Activated CD8-positive, alpha-beta memory T cell treated with anti-CD3 and anti-CD28 coated beads, Interleukin-2, amount 10 ng/mL, durations not matched to agents 7 days and 5 days (primary cell): ENCODE data around the gene MED25. TPM values are rescaled to one million over a fixed set of nuclear protein-coding genes. Genes with fewer than 3 reads are reported as not detected.

Source experiments
- ATAC-seq: fragments of 150-1000 bp; cut with Tn5 transposase; one replicate; pipeline ENCODE4 v1.10.0; 2021; ENCODE audit warnings: moderate library complexity
- CTCF ChIA-PET: fragments of 350-600 bp; sonication (Branson Sonifier 250); formaldehyde crosslinking; loops from one replicate; lab custom pipeline; 2021; ENCODE audit warnings: antibody characterized with exemption; lab: Charles Lee
- DNase-seq: peaks from one replicate; pipeline ENCODE4 v3.0.0-alpha.2; 2020
- H3K27ac Mint-ChIP-seq: one replicate; pipeline ENCODE4 v1.8.0; 2021; ENCODE audit warnings: mild to moderate bottlenecking, mixed read lengths
- H3K27me3 Mint-ChIP-seq: one replicate; pipeline ENCODE4 v1.8.0; 2021; ENCODE audit warnings: mixed read lengths
- H3K36me3 Mint-ChIP-seq: one replicate; pipeline ENCODE4 v1.8.0; 2021; ENCODE audit warnings: mild to moderate bottlenecking, mixed read lengths
- H3K4me1 Mint-ChIP-seq: one replicate; pipeline ENCODE4 v1.8.0; 2021; ENCODE audit warnings: mixed read lengths
- H3K4me3 Mint-ChIP-seq: one replicate; pipeline ENCODE4 v1.8.0; 2021; ENCODE audit warnings: mild to moderate bottlenecking, moderate library complexity, mixed read lengths
- H3K9me3 Mint-ChIP-seq: one replicate; pipeline ENCODE4 v1.8.0; 2022; ENCODE audit warnings: low read depth, mixed read lengths
- total RNA-seq, 2 experiments: library from RNA; stranded (reverse); gene quantifications; one replicate each; pipeline ENCODE4 v1.2.3, GENCODE V29; 2021

MED25 gene
- total RNA-seq, 2 experiments from 2014 or later: 57.5 to 70.5 TPM

GRCh38 chr19:49786376-49786820 is 31.7 kb upstream of the MED25 start:
- Mint-ChIP-seq H3K27ac (no peak overlapping the region), H3K4me1 (no peaks in the 10 kb centered on the region), H3K27me3 (no peaks in the 10 kb centered on the region), H3K36me3 (peaks cover 29% of the 10 kb centered on the region), H3K4me3 (no peak overlapping the region), H3K9me3 (no peaks in the 10 kb centered on the region)
- no peak for DNase-seq
- CTCF ChIA-PET: no interaction called here
- ATAC-seq: no peak

DNA sequence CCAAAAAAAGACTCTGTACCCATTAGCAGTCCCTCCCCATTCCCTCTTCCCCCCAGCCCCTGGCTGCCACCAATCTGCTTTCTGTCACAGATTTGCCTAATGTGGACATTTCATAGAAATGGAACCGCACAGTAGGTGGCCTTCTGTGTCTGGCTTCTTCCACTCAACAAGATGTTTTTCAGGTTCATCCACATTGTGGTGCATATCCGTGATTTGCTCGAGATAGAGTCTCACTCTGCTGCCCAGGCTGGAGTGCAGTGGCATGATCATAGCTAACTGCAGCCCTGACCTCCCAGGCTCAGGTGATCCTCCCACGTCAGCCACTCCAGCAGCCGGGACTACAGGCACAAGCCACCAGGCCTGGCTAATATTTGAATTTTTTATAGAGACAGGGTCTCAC is 30.3 kb upstream of the MED25 start:
- no peak for DNase-seq
- CTCF ChIA-PET: no interaction called here
- H3K4me3 Mint-ChIP-seq: no peak overlapping the region
- H3K27ac Mint-ChIP-seq: no peak overlapping the region
- no peaks in the 10 kb centered on the region for H3K9me3 Mint-ChIP-seq
- ATAC-seq: no peak
- no peaks in the 10 kb centered on the region for H3K27me3 Mint-ChIP-seq
- no peaks in the 10 kb centered on the region for H3K4me1 Mint-ChIP-seq
- peaks cover 26% of the 10 kb centered on the region for H3K36me3 Mint-ChIP-seq

DNA sequence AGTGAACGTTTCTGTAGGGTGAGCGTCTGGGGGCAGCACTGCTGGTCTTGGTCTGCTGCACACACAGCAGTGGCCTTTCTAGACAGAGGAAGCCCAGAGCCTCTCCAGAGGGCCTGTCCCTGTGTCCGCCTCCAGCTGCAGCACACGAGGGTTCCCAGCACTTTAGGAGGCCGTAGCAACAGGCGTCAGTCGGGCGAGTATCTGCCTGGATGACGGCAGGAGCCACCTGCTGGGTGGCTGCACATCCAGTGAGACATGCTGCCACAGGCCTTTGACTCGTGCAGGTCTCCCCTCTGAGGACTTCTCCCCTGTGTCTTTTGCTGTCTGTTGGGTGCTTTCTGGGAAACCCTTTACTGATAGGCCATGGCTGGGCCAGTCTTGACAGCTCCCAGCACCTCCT is 29.2 kb upstream of the MED25 start:
- H3K9me3 Mint-ChIP-seq: no peaks in the 10 kb centered on the region
- DNase-seq: no peak
- ATAC-seq: no peak
- no peaks in the 10 kb centered on the region for H3K4me1 Mint-ChIP-seq
- CTCF ChIA-PET: no interaction called here
- no peaks in the 10 kb centered on the region for H3K27me3 Mint-ChIP-seq
- no peak overlapping the region for H3K27ac Mint-ChIP-seq
- H3K36me3 Mint-ChIP-seq: peaks cover 17% of the 10 kb centered on the region
- H3K4me3 Mint-ChIP-seq: no peak overlapping the region

- H3K4me3 Mint-ChIP-seq: no peak overlapping the region
- no peak overlapping the region for H3K27ac Mint-ChIP-seq
- H3K9me3 Mint-ChIP-seq: no peaks in the 10 kb centered on the region
- CTCF ChIA-PET: interaction anchor here (0.5 kb wide), 1 partner anchor 112 kb away, joined by 3 read pairs; no protein-coding TSS in a partner anchor
- no peaks in the 10 kb centered on the region for H3K27me3 Mint-ChIP-seq
- H3K36me3 Mint-ChIP-seq: peaks cover 14% of the 10 kb centered on the region
- ATAC-seq: no peak
- DNase-seq: no peak
- H3K4me1 Mint-ChIP-seq: no peaks in the 10 kb centered on the region
These were observed 27.2 kb upstream of the MED25 start for GRCh38 chr19:49790866-49791265.

DNA sequence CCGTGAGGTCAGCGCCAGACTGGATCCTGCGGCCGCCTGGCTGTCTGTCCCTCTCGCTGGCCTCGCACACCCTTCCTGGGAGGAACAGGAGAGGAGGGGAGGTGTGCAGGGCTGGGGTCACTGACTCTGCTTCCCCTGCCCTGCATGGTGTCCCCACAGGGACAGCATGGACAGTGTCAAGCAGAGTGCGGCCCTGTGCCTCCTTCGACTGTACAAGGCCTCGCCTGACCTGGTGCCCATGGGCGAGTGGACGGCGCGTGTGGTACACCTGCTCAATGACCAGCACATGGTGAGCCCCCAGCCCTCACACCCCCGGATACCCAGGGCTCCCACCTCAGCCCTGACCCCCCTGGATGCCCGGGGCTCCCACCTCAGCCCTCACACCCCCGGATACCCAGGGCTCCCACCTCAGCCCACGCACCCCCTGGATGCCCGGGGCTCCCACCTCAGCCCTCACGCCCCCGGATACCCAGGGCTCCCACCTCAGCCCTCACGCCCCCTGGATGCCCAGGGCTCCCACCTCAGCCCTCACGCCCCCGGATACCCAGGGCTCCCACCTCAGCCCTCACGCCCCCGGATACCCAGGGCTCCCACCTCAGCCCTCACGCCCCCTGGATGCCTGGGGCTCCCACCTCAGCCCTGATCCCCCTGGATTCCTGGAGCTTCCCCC is 26.2 kb upstream of the MED25 start:
- Mint-ChIP-seq H3K27me3 (no peaks in the 10 kb centered on the region), H3K27ac (no peak overlapping the region), H3K4me3 (no peak overlapping the region), H3K9me3 (no peaks in the 10 kb centered on the region), H3K4me1 (no peaks in the 10 kb centered on the region), H3K36me3 (peaks cover 19% of the 10 kb centered on the region)
- CTCF ChIA-PET: no interaction called here
- no peak for DNase-seq
- no peak for ATAC-seq

- no peak for DNase-seq
- Mint-ChIP-seq H3K36me3 (peaks cover 15% of the 10 kb centered on the region), H3K4me1 (no peaks in the 10 kb centered on the region), H3K27me3 (no peaks in the 10 kb centered on the region), H3K4me3 (no peak overlapping the region), H3K9me3 (no peaks in the 10 kb centered on the region), H3K27ac (no peak overlapping the region)
- ATAC-seq: no peak
- CTCF ChIA-PET: no interaction called here
These were observed 25.1 kb upstream of the MED25 start for GRCh38 chr19:49792829-49793560.

GRCh38 chr19:49793561-49793840 is 24.6 kb upstream of the MED25 start:
- DNase-seq (no peak), ATAC-seq (peak; percentile 41)
- Mint-ChIP-seq H3K27ac (no peak overlapping the region), H3K27me3 (no peaks in the 10 kb centered on the region), H3K4me3 (no peak overlapping the region), H3K36me3 (peaks cover 15% of the 10 kb centered on the region), H3K9me3 (no peaks in the 10 kb centered on the region), H3K4me1 (no peaks in the 10 kb centered on the region)
- CTCF ChIA-PET: interaction anchor here (0.7 kb wide), 1 partner anchor 104 kb away, joined by 4 read pairs; no protein-coding TSS in a partner anchor

DNA sequence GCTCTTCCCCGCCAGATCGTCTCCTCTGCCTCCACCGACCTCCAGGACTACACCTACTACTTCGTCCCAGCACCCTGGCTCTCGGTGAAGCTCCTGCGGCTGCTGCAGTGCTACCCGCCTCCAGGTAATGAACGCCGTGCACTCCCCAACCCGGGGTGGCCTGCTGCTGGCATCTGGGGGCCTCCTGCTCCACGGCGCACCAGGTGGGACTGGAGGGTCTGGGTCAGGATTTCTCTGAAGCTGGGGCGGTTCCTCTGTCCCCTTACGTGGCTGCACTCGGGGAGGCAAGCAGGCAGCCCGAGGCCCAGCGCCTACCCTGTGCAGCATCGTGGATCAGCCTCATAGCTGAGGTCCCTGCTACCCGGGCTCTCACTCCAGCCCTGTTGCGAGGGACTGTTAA is 22.5 kb upstream of the MED25 start:
- H3K27ac Mint-ChIP-seq: no peak overlapping the region
- H3K36me3 Mint-ChIP-seq: peaks cover 21% of the 10 kb centered on the region
- no peaks in the 10 kb centered on the region for H3K27me3 Mint-ChIP-seq
- CTCF ChIA-PET: no interaction called here
- H3K4me1 Mint-ChIP-seq: no peaks in the 10 kb centered on the region
- H3K4me3 Mint-ChIP-seq: no peak overlapping the region
- H3K9me3 Mint-ChIP-seq: no peaks in the 10 kb centered on the region
- ATAC-seq: no peak
- DNase-seq: no peak

- no peak for ATAC-seq
- H3K27ac Mint-ChIP-seq: no peak overlapping the region
- H3K36me3 Mint-ChIP-seq: peaks cover 28% of the 10 kb centered on the region
- no peak for DNase-seq
- H3K4me3 Mint-ChIP-seq: no peak overlapping the region
- no peaks in the 10 kb centered on the region for H3K27me3 Mint-ChIP-seq
- CTCF ChIA-PET: no interaction called here
- no peaks in the 10 kb centered on the region for H3K9me3 Mint-ChIP-seq
- H3K4me1 Mint-ChIP-seq: no peaks in the 10 kb centered on the region
These were observed 19.5 kb upstream of the MED25 start for GRCh38 chr19:49798574-49798973.

GRCh38 chr19:49799271-49799797 is 18.8 kb upstream of the MED25 start:
- H3K36me3 Mint-ChIP-seq: peaks cover 29% of the 10 kb centered on the region
- H3K27ac Mint-ChIP-seq: no peak overlapping the region
- no peaks in the 10 kb centered on the region for H3K27me3 Mint-ChIP-seq
- ATAC-seq (no peak), DNase-seq (no peak)
- H3K4me3 Mint-ChIP-seq: no peak overlapping the region
- CTCF ChIA-PET: no interaction called here
- H3K4me1 Mint-ChIP-seq: no peaks in the 10 kb centered on the region
- H3K9me3 Mint-ChIP-seq: no peaks in the 10 kb centered on the region

DNA sequence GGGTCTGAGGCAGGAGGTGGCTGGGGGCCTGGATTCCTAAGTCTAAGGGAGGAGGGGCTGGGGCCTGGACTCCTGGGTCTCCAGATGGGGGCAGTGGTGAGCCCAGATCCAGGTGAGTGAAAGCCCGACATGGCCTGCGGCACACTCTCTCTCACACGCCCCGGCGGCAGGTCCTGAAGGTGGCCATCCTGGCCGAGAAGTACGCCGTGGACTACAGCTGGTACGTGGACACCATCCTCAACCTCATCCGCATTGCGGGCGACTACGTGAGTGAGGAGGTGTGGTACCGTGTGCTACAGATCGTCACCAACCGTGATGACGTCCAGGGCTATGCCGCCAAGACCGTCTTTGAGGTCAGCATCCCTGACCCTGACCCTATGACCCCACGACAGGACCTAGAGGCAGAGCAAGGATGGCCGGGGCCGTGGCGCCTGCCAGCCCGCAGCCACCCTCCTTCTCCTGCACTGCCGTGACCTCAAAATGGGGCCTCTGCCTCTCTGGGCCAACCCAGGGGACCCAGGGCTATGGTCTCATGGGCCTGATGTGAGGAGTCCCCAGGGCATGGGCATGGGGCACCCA is 18.2 kb upstream of the MED25 start:
- peaks cover 26% of the 10 kb centered on the region for H3K36me3 Mint-ChIP-seq
- CTCF ChIA-PET: no interaction called here
- H3K27ac Mint-ChIP-seq: no peak overlapping the region
- no peak overlapping the region for H3K4me3 Mint-ChIP-seq
- DNase-seq: no peak
- ATAC-seq: no peak
- H3K9me3 Mint-ChIP-seq: no peaks in the 10 kb centered on the region
- H3K27me3 Mint-ChIP-seq: no peaks in the 10 kb centered on the region
- H3K4me1 Mint-ChIP-seq: no peaks in the 10 kb centered on the region

DNA sequence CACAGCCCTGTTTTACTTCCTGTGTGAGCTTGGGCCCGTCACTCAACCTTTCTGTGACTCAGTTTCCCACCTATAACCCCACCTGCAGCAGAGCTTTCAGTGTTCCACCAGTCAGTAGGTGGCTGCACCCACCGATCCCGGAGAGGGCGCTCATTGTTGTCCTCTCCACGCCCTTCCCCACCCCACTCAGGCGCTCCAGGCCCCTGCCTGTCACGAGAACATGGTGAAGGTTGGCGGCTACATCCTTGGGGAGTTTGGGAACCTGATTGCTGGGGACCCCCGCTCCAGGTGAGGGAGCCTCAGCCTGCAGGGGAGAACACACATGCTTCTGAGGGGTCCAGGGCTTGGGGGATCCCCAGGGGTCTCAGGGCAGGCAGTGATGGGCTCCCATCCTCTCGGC is 17.3 kb upstream of the MED25 start:
- CTCF ChIA-PET: no interaction called here
- Mint-ChIP-seq H3K27me3 (no peaks in the 10 kb centered on the region), H3K9me3 (no peaks in the 10 kb centered on the region), H3K4me1 (no peaks in the 10 kb centered on the region), H3K4me3 (no peak overlapping the region), H3K36me3 (peaks cover 25% of the 10 kb centered on the region), H3K27ac (no peak overlapping the region)
- DNase-seq (no peak), ATAC-seq (no peak)

GRCh38 chr19:49801401-49801888 is 16.6 kb upstream of the MED25 start:
- Mint-ChIP-seq H3K4me3 (no peak overlapping the region), H3K4me1 (peaks cover 3% of the 10 kb centered on the region), H3K9me3 (no peaks in the 10 kb centered on the region), H3K27me3 (no peaks in the 10 kb centered on the region), H3K27ac (no peak overlapping the region), H3K36me3 (peaks cover 27% of the 10 kb centered on the region)
- CTCF ChIA-PET: no interaction called here
- ATAC-seq (no peak), DNase-seq (no peak)
